GM13976 (cell line): ENCODE measurements around the gene CX3CR1.

Experiments used
- DNase-seq: peaks from one replicate; pipeline ENCODE4 v3.0.0; 2012; ENCODE audit warnings: low spot score
- CTCF ChIP-seq: IDR thresholded peaks from 2 replicates; pipeline ENCODE4 v1.5.1; 2012; ENCODE audit warnings: borderline replicate concordance, mild to moderate bottlenecking; ENCODE audit not compliant: insufficient read depth; ENCODE audit errors: extremely low read depth, missing control alignments, control extremely low read depth
- in situ Hi-C: fragments of 300-500 bp; cut with MboI; formaldehyde crosslinking; loops from one replicate; pipeline ENCODE4 v1.12.0; 2022; ENCODE audit warnings: low sequenced_read_pairs, mixed read lengths, inconsistent platforms; ENCODE audit not compliant: unreplicated experiment

CX3CR1 gene

GRCh38 chr3:39291903-39292329, 12.1 kb upstream of the CX3CR1 start:
- DNase-seq = peak; percentile 68
- peak; percentile 72 for TF ChIP-seq CTCF
- in situ Hi-C loops = loop anchor here (5.0 kb wide), 1 partner anchor 85 kb away; no protein-coding TSS in a partner anchor

GRCh38 chr3:39290255-39290654, 10.4 kb upstream of the CX3CR1 start:
- no peak for TF ChIP-seq CTCF
- DNase-seq = no peak
- in situ Hi-C loops = loop anchor here (5.0 kb wide), 1 partner anchor 87 kb away; no protein-coding TSS in a partner anchor

GRCh38 chr3:39289107-39289506, 9.3 kb upstream of the CX3CR1 start:
- DNase-seq = no peak
- TF ChIP-seq CTCF = no peak
- in situ Hi-C loops = loop anchor here (5.0 kb wide), 1 partner anchor 102 kb away; no protein-coding TSS in a partner anchor

- TF ChIP-seq CTCF = peak; percentile 79
- DNase-seq = peak; percentile 93
- in situ Hi-C loops = loop anchor here (5.0 kb wide), 1 partner anchor 101 kb away; no protein-coding TSS in a partner anchor
These were observed 8.5 kb upstream of the CX3CR1 start for GRCh38 chr3:39288300-39288808.

- in situ Hi-C loops = loop anchor here (5.0 kb wide), 1 partner anchor 100 kb away; no protein-coding TSS in a partner anchor
- no peak for TF ChIP-seq CTCF
- DNase-seq = no peak
These were observed 7.7 kb upstream of the CX3CR1 start for GRCh38 chr3:39287216-39288164.

- DNase-seq = no peak
- no peak for TF ChIP-seq CTCF
- in situ Hi-C loops = loop anchor here (5.0 kb wide), 1 partner anchor 99 kb away; no protein-coding TSS in a partner anchor
These were observed 6.9 kb upstream of the CX3CR1 start for GRCh38 chr3:39286771-39287170.
